Central memory CD8-positive, alpha-beta T cell (primary cell): ENCODE data around the gene FAM149A.

ENCODE experiments used
- ATAC-seq: fragments of 150-1000 bp; cut with Tn5 transposase; replicated peaks from 2 replicates; pipeline ENCODE4 v1.10.0; 2022; ENCODE audit warnings: mild to moderate bottlenecking, moderate FRiP score, moderate number of reproducible peaks; ENCODE audit not compliant: poor library complexity, severe bottlenecking; ENCODE audit errors: extremely low read depth
- DNase-seq, 2 donors: peaks; one replicate each; pipeline ENCODE4 v3.0.0; 2021; ENCODE audit warnings: low spot score in 2 of 2
- H3K27ac Mint-ChIP-seq: one replicate; pipeline ENCODE4 v1.8.0; 2022; ENCODE audit warnings: low read depth, mild to moderate bottlenecking, moderate library complexity, mixed read lengths
- H3K27me3 Mint-ChIP-seq: one replicate; pipeline ENCODE4 v1.8.0; 2022; ENCODE audit warnings: mixed read lengths
- H3K36me3 Mint-ChIP-seq: one replicate; pipeline ENCODE4 v1.8.0; 2022; ENCODE audit warnings: mild to moderate bottlenecking, moderate library complexity, mixed read lengths; ENCODE audit not compliant: insufficient read depth
- H3K4me1 Mint-ChIP-seq: one replicate; pipeline ENCODE4 v1.8.0; 2022; ENCODE audit warnings: mixed read lengths
- H3K4me3 Mint-ChIP-seq: one replicate; pipeline ENCODE4 v1.8.0; 2022; ENCODE audit warnings: mild to moderate bottlenecking, moderate library complexity, mixed read lengths
- H3K9me3 Mint-ChIP-seq: one replicate; pipeline ENCODE4 v1.8.0; 2022; ENCODE audit warnings: mixed read lengths

FAM149A gene

DNA sequence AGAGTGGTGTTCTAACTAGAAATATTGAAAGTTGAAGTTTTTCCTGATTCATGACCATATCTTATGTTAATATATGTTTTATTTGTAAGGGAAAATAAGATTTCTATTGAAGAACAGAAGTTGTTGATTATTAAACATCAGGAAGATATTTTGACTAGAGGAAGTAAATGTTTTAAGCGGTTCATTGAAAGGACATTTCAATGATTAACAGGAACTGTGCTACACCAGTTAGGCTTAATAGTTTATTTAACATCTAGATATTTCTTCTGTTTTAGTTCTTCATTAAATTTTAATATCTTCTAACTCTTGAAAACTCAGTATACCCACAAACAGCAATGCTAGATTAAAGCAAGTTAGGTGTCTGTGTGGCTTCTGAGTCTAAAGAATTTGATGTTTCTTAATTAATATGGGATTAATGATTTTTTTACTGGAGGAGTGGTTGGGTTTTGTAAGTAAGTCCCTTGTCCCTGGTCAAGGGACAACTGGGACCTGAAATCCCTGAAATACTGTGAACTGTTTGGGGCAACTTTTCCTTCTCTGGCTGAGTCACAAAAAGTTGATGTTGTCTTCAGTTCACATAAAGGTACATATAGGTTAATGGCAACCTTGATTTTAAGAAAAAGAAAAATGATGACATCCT, 44.0 kb downstream of the FAM149A start:
- ATAC-seq: no peak
- Mint-ChIP-seq H3K4me3 (no peak overlapping the region), H3K36me3 (peaks cover 2% of the 10 kb centered on the region), H3K4me1 (peaks cover 6% of the 10 kb centered on the region), H3K27me3 (peaks cover 70% of the 10 kb centered on the region), H3K27ac (no peak overlapping the region), H3K9me3 (no peaks in the 10 kb centered on the region)
- no peak for DNase-seq

DNA sequence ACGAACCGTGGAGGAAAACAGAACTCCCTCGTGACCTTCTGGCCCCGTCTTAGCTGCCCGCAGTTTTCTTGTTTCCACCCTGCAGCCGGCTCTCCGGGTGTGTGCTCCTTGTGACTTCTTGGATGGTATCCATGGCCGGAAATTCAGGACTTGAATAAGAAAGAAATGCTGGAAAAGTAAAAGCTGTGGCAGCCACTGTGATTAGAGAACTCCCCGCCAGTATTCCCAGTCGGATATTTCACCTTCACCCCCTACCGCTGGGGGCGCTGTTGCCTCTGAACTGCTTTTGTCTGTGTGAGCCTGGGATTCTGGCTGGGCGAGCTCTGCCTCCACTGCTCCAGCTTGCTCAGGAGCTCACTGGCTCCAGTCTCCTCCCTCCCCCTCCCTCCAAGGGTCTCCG, 45.4 kb downstream of the FAM149A start:
- peaks cover 71% of the 10 kb centered on the region for H3K27me3 Mint-ChIP-seq
- no peak for DNase-seq
- no peak overlapping the region for H3K4me3 Mint-ChIP-seq
- no peak overlapping the region for H3K27ac Mint-ChIP-seq
- ATAC-seq: no peak
- no peaks in the 10 kb centered on the region for H3K9me3 Mint-ChIP-seq
- H3K4me1 Mint-ChIP-seq: no peaks in the 10 kb centered on the region
- H3K36me3 Mint-ChIP-seq: peaks cover 2% of the 10 kb centered on the region

DNA sequence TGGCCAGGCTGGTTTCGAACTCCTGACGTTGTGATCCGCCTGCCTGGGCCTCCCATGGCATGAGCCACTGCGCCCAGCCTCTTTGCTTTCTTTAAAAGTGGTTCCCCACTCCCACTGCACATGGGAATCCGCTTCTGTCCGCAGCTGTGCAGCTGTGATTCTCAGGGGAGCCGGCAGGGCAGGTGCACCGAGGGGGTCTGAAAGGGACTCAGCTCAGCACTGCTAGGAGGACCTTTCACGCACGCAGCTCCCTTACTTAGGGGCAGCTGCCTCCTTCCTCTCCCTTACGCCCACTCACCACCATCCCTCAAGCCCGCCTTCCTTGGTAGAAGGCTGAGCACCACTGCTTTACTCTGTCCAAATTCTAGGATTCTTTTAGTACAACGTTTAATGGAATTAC, 46.4 kb downstream of the FAM149A start:
- ATAC-seq (no peak), DNase-seq (no peak)
- no peaks in the 10 kb centered on the region for H3K4me1 Mint-ChIP-seq
- H3K36me3 Mint-ChIP-seq: peaks cover 2% of the 10 kb centered on the region
- H3K4me3 Mint-ChIP-seq: no peak overlapping the region
- no peaks in the 10 kb centered on the region for H3K9me3 Mint-ChIP-seq
- no peak overlapping the region for H3K27ac Mint-ChIP-seq
- peaks cover 74% of the 10 kb centered on the region for H3K27me3 Mint-ChIP-seq

DNA sequence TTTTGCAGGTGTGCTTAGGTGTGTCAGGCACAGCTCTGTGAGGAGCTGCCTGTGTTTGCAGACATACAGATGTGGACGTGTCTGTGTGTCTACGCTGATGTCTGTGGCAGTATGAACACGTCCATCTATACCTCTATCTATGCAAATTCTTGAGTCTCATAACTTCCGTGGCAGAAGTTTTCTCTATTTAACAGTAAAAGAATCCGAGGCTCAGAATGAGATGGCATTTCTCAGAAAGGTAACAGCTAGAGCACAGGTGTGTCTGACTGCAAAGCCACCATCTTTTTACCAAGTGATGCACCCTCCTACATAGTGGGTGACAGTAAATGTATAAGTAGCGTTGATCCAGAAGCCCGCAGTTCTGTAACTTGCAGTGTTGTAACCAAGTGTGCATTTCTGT, 47.0 kb downstream of the FAM149A start:
- Mint-ChIP-seq H3K9me3 (no peaks in the 10 kb centered on the region), H3K36me3 (peaks cover 2% of the 10 kb centered on the region), H3K27ac (no peak overlapping the region), H3K4me1 (no peaks in the 10 kb centered on the region), H3K4me3 (no peak overlapping the region), H3K27me3 (peaks cover 68% of the 10 kb centered on the region)
- ATAC-seq: no peak
- no peak for DNase-seq

DNA sequence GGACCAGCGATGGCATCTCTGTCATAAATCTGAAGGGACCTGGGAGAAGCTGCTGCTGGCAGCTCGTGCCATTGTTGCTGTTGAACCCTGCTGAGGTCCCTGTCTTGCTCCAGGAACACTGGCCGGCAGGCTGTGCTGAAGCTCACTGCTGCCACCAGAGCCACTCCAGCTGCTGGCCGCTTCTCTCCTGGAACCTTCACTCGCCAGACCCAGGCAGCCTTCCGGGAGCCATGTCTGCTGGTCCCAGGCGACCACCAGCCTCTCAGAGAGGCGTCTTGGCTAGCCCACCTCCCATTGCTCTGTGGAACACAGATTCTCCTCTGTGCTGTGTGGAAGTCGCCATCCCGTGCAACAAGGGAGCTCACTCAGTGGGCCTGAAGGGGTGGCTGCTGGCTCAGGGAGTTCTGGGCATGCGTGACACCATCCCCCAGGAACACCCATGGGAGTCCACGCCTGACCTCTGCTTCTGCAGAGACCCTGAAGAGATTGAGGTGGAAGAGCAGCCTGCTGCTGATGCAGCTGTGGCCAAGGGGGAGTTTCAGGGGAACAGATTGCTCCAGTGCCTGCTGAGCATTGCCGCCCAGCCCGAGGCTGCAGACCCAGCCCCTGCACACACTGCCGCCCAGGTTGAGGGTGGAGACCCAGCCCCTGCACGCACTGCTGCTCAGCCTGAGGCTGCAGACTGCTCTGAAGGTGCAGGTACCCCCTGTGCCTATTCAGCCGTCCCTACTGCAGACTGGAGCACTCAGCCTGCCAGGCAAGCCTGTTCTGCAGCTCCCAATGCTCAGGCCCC, 53.7 kb downstream of the FAM149A start:
- DNase-seq (no peak), ATAC-seq (no peak)
- Mint-ChIP-seq H3K36me3 (no peaks in the 10 kb centered on the region), H3K27ac (no peak overlapping the region), H3K9me3 (no peaks in the 10 kb centered on the region), H3K4me1 (peaks cover 4% of the 10 kb centered on the region), H3K4me3 (no peak overlapping the region), H3K27me3 (peaks cover 24% of the 10 kb centered on the region)

DNA sequence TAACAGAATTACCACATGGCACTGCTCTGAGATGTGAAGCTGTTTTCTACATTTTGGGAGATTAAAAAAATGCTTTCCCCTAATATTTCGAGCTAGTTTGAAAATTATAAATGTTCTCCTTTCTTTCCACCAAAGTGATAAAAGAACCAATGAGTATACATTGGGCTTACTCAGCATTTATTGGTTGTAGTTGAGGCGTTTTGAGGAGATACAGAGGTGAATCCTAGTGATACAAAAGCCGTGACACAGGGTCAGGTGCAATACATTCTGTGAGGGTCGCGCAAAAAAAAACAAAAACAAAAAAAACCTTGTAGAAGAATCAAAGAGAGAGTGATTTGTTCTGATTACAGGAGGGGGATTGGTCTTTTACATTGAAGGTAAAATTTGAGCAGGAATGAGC, 54.5 kb downstream of the FAM149A start:
- no peak overlapping the region for H3K4me3 Mint-ChIP-seq
- no peaks in the 10 kb centered on the region for H3K36me3 Mint-ChIP-seq
- H3K27ac Mint-ChIP-seq: no peak overlapping the region
- DNase-seq (no peak), ATAC-seq (no peak)
- H3K4me1 Mint-ChIP-seq: peaks cover 4% of the 10 kb centered on the region
- H3K9me3 Mint-ChIP-seq: no peaks in the 10 kb centered on the region
- H3K27me3 Mint-ChIP-seq: peaks cover 17% of the 10 kb centered on the region

DNA sequence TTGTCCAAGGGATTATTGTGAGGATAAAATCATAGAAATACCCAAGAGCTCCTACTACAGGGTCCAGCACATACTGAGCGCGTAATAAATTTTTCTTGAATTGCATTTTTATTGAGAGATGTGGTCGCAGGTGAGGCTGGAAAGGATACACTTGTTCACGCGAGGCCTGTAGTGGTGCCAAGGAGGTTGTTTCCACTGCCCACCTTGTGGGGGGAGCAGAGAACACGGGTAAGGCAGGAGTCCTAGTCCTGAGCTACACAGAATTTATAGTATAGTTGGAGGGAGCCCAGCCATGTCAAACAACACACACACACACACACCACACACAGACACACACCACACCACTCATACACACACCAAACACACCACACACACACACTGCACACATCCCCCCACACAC, 55.1 kb downstream of the FAM149A start:
- DNase-seq (no peak), ATAC-seq (peak; percentile 24)
- no peaks in the 10 kb centered on the region for H3K9me3 Mint-ChIP-seq
- no peaks in the 10 kb centered on the region for H3K36me3 Mint-ChIP-seq
- no peak overlapping the region for H3K4me3 Mint-ChIP-seq
- no peak overlapping the region for H3K27ac Mint-ChIP-seq
- peaks cover 4% of the 10 kb centered on the region for H3K4me1 Mint-ChIP-seq
- H3K27me3 Mint-ChIP-seq: peaks cover 18% of the 10 kb centered on the region

DNA sequence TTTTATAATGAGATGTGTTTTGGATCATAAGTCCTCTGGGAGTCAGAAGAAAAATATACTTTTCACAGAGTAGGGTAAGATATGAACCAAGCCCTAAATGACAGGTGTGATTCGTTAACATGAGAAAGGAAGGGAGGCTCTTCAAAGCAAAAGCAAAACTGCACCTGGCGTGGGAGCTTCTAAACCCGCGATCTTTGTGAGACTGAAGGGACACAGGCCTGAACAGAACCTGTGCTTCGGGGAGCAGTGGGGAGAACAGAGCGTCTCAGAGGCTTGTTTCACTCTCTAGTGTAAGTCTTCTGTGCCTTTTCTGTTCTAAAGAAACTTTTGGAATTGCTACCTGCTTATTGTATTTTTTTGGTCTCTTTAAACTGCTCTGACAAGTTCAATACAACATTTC, 56.6 kb downstream of the FAM149A start:
- Mint-ChIP-seq H3K27ac (no peak overlapping the region), H3K36me3 (no peaks in the 10 kb centered on the region), H3K4me1 (peaks cover 4% of the 10 kb centered on the region), H3K9me3 (no peaks in the 10 kb centered on the region), H3K27me3 (peaks cover 21% of the 10 kb centered on the region), H3K4me3 (no peak overlapping the region)
- DNase-seq (no peak), ATAC-seq (no peak)

DNA sequence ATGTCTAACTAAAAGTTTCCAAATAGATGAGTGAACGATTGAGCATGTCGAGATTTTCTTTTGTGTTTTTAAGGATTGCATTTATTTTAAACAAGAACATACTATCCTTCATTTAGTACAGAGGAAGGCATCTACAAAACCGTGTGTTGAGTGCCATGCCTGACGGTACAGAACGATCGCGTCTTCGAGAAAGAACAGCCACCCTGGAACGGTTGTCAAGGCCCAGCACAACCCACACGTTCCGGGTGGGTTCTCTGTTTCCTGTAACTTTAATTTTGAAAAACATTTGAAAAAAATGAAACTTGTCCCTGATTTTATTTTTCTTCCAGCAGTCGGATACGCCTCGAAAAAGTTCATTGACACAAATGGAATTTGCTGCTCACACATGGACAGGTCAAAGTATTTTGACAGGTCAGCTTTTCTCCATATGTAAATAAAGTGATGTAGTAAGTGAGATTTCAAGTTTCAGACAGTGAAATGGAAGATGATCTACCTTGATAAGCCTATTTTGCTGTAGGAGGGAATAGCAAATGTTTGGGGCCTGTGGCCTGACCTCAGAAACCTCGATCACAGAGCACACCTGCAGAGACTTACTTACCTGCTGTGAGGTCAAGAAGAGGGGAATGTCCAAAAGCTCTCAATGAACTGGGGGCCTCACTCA, 62.5 kb downstream of the FAM149A start:
- DNase-seq (no peak), ATAC-seq (no peak)
- Mint-ChIP-seq H3K36me3 (no peaks in the 10 kb centered on the region), H3K27ac (no peak overlapping the region), H3K4me1 (no peaks in the 10 kb centered on the region), H3K4me3 (no peak overlapping the region), H3K27me3 (peaks cover 42% of the 10 kb centered on the region), H3K9me3 (no peaks in the 10 kb centered on the region)

DNA sequence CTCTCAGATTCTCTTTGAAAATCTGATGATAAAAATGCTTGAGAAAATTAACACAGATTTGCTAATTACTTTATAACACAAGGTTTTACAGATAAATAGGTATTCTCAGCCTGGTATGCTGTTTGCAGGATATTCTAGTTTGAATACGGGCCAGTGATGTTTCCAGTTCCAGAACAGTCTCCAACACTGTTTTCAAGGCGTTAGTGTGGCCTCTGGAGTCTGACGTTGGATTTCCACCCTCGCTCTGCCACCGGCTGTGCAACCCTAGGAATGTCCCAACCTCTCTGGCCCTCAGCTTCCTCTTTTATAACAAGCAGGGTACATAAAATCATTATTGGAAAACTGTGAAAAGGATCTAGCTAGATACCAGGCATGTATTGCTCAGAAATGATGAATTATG, 63.1 kb downstream of the FAM149A start:
- no peak for DNase-seq
- Mint-ChIP-seq H3K27ac (no peak overlapping the region), H3K27me3 (peaks cover 42% of the 10 kb centered on the region), H3K9me3 (no peaks in the 10 kb centered on the region), H3K4me3 (no peak overlapping the region), H3K36me3 (no peaks in the 10 kb centered on the region), H3K4me1 (no peaks in the 10 kb centered on the region)
- ATAC-seq: no peak

DNA sequence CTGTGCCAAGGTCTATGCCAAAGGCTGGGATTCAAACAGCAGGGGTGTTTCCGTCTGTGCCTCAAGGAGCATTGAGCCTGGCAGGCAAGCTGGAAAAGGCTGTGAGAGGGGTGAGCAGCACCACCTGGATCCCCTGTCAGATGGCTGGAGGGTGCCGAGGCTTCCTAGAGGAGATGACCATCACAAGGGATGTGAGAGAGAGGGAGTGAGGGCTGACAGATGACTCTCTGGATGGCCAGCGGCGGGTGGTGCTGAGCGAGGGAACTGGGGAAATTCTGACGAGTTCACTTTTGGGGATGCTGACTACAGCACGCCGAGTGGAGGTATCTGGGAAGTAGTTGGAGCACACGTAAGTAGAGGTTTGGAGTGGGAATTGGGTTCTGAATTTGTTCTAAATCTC, 64.2 kb downstream of the FAM149A start:
- no peaks in the 10 kb centered on the region for H3K4me1 Mint-ChIP-seq
- DNase-seq: no peak
- no peaks in the 10 kb centered on the region for H3K9me3 Mint-ChIP-seq
- no peak overlapping the region for H3K4me3 Mint-ChIP-seq
- H3K36me3 Mint-ChIP-seq: no peaks in the 10 kb centered on the region
- H3K27me3 Mint-ChIP-seq: peaks cover 42% of the 10 kb centered on the region
- ATAC-seq: no peak
- H3K27ac Mint-ChIP-seq: no peak overlapping the region

DNA sequence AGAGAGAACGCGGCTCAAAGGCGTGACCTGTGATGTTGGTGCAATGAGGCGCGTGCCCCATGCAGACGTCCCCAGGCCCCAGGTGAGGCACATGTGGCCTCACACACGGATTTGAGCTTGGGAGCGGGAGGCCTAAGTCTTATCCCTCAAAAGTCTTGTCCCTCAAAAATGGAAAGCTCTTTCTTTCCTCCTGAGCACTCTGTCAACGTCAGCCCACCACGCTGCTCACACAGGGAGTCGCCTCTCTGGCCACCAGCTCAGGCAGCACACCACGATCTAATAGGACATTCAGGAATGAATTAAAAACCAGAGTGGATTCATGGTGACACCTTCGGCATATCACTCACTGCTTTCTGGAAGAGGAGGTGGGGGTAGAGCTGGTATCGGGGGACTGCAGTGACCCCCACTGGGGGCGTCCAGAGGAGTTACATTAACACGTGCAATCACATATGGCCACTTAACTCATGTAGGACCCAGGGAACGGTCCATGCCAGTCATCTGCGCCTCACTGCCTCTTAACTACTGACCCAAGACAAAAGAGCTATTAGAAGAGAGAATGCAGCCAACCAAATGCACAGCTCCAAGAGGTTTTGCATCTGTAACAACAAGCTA, 64.9 kb downstream of the FAM149A start:
- H3K36me3 Mint-ChIP-seq: no peaks in the 10 kb centered on the region
- H3K9me3 Mint-ChIP-seq: no peaks in the 10 kb centered on the region
- ATAC-seq: no peak
- H3K4me3 Mint-ChIP-seq: no peak overlapping the region
- peaks cover 38% of the 10 kb centered on the region for H3K27me3 Mint-ChIP-seq
- DNase-seq: no peak
- no peaks in the 10 kb centered on the region for H3K4me1 Mint-ChIP-seq
- no peak overlapping the region for H3K27ac Mint-ChIP-seq
